Neural progenitor cell (in vitro differentiated cells): ENCODE data around the gene TNFSF8.

Experiments
- CTCF ChIP-seq: fragments of 200-600 bp; sonication (generic); IDR thresholded peaks from 2 replicates; pipeline ENCODE4 v1.5.1; 2017; ENCODE audit warnings: antibody characterized with exemption, mild to moderate bottlenecking
- EZH2 ChIP-seq: fragments of 200-600 bp; sonication (generic); IDR thresholded peaks from 2 replicates; pipeline ENCODE4 v1.6.1; 2017; ENCODE audit warnings: antibody characterized with exemption, mild to moderate bottlenecking, moderate library complexity

- TF ChIP-seq EZH2 = no peak
- no peak for TF ChIP-seq CTCF
These were observed 37.0 kb downstream of the TNFSF8 start for GRCh38 chr9:114893221-114894010.
